ENCODE data around the gene ARSG.
A peak's percentile ranks its signal among the peaks of the same experiment; 100 is the strongest.
"Not testable (repeated sequence)": the region's sequence is repeated elsewhere in the genome, so short reads cannot be mapped to it uniquely, and the experiment has no call there.

ARSG gene

DNA sequence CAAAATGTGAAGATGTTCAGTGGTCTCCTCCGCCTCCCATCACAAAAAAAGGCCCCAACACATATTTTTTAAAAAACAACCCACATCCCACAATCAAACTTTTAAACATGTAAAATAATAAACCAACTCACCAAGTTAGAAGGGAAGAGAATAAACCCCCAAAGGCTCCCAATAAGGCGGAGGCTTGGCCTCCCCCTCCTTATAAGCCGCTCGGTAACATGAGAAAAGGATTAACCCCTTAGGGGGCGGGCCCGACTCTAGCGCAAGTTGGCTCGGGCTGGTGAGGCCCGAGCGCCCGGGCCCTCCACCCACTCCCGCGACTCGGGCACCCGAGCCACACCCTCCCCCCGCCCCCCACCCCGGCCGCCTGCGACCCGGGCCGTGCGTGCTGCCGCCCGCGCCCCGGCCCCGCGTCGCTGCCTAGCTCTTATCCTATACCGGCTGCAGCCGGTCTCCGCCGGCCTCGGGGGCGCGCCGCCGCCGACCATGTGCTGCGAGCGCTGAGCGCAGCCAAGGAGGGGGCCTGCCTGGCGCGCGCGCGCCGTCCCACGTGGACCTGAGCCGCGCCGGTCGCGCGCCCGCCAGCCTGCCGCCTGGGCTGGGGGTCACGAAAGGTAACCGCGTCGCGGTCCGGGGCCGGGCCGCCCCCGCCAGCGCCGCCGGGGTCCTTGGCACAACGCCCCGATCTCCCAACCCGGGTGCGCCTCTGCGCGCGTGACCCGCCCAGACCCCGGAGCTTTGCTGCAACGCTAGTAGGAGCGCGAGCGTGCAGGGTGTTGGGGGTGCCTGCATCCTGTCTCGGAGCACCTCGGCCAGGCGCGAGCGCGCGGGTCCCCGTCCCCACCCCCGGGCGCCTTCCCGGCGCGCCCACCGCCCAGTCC lies at the start of gene ARSG, which contains the start of gene SLC16A6:
Gene ARSG (plus strand): TSS at position 541 of the 881 bp plus-strand sequence. CDS start 15,999 bp downstream, outside the sequence.
Gene SLC16A6 (minus strand): TSS at position 173 of the 881 bp plus-strand sequence. CDS start 12,807 bp downstream, outside the sequence.
- H3K4me3 ChIP-seq (ENCODE audit: low read depth, low read length) = peak within 1 kb of the TSS; percentile 56
- TF ChIP-seq CTCF (IDR thresholded peaks at IDR 0.05; ENCODE audit: borderline replicate concordance, insufficient read depth, low read depth, low read length) = no peak

- TF ChIP-seq CTCF (IDR thresholded peaks at IDR 0.05; ENCODE audit: borderline replicate concordance, insufficient read depth, low read depth, low read length) = no peak
- no peak overlapping the region for H3K4me3 ChIP-seq (ENCODE audit: low read depth, low read length)
Observed at GRCh38 chr17:68246271-68247028, 44.8 kb upstream of the ARSG start.

DNA sequence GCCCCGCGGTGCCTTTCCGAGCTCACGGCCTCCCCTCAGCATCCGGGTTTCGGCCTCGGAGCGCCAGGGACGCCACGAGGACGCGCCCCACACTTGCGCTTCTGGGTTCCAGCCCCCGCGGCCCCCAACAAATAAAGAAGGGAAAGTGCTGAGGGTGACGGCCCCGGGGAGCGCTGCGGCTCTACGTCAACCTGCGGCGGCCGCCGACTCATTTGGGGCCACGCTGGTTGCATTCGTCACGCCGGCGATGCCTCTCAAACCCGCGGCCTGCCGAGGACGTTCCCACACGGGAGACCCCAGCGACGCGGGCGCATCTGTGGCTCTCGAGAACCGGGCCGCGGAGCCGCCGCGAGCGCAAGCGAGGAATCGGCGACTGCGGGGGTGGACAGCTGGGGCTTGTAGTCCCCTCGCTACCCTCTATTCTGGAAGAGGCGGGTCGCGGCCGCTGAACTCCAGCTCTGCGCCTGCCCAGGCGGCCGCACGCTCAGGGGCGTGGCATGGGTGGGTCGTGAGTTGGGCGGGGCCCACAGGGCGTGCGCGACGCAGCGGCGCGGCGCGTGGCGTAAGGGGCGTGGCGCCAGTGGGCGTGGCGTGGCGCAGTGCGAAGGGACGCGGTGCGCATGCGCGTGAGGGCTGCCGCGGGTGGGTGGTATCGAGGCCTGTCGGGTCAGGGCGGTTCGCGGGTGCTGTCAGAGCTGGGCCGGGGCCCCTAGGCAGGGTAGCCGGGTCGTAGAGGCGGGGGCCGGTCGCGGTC lies 43.7 kb upstream of the ARSG start, which contains the start of gene AMZ2:
Gene AMZ2 (plus strand): TSS at position 599 of the 754 bp plus-strand sequence. CDS start 2,145 bp downstream, outside the sequence.
- H3K4me3 ChIP-seq (ENCODE audit: low read depth, low read length) = peak within 1 kb of the TSS; percentile 93
- TF ChIP-seq CTCF (IDR thresholded peaks at IDR 0.05; ENCODE audit: borderline replicate concordance, insufficient read depth, low read depth, low read length) = no peak

DNA sequence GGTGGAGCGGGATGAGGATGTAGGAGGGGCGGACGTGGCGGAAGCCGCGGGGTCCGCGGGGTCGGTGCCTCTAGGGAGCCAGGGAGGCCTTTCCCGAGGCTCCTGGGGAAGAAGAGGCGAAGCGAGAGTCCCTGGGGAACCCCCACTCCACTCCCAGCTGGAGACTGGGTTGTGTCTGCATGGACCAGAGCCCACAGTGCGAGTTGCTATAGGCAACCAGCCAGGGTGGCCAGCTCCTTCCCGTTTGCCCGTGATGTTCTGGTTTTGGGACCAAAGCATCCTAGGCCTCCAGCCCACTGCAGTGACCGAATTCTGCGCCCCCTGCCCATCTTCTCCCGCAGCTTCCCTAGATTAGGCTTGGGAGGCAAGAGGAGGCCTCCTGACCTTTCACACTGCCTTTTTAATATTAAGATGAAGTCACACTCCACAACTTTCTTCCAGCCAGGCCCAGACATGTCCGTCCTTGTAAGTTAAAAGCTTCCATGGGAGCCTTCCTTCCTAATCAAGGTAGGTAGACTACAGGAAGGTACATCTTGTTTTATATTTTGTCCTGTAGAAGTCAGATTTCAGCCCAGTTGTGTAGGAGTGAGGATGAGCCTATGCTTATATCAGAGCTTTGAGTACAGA lies 43.0 kb upstream of the ARSG start:
- H3K4me3 ChIP-seq (ENCODE audit: low read depth, low read length) = peak overlapping the region; percentile 93
- TF ChIP-seq CTCF (IDR thresholded peaks at IDR 0.05; ENCODE audit: borderline replicate concordance, insufficient read depth, low read depth, low read length) = no peak

DNA sequence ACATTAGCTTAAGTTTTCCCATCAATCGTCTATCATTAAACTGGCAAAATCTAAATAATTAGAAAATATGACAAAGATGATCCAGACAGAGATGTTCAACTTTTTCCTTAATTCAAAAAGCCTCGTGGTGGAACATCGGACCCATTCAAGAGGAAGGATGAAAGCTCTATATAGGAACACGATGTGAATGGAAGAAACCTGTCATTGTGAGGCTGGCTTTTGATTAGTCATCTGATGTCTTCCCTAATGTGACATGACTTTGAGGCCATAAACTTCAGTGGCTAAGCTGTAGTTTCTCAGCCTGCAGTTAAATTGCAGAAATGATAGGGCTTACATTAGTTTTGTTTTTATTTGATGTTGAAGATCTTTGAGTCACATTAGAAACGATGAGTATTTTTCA lies 42.4 kb upstream of the ARSG start:
- H3K4me3 ChIP-seq (ENCODE audit: low read depth, low read length) = peak overlapping the region; percentile 93
- no peak for TF ChIP-seq CTCF (IDR thresholded peaks at IDR 0.05; ENCODE audit: borderline replicate concordance, insufficient read depth, low read depth, low read length)

DNA sequence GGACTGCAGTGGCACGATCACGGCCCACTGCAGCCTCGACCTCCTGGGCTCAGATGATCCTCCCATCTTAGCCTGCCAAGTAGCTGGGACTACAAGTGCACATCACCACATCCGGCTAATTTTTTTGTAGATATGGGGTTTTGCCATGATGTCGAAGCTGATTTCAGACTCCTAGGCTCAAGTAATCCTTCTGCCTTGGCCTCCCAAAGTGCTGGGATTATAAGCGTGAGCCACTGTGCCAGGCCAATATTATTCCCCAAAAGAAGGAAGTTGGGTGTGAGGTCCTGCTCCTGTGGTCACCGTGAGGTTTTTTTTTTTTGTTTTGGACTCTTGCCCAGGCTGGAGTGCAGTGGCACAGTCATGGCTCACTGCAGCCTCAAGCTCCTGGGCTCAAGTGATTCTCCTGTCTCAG lies 41.9 kb upstream of the ARSG start:
- H3K4me3 ChIP-seq (ENCODE audit: low read depth, low read length) = no peak overlapping the region
- TF ChIP-seq CTCF (IDR thresholded peaks at IDR 0.05; ENCODE audit: borderline replicate concordance, insufficient read depth, low read depth, low read length) = no peak

GRCh38 chr17:68253426-68253825 lies 37.9 kb upstream of the ARSG start:
- H3K4me3 ChIP-seq (ENCODE audit: low read depth, low read length) = not testable (repeated sequence)

Measured in GM12875 (cell line).